Neural cell (in vitro differentiated cells): ENCODE measurements around the gene ADGRD1. TPM values are rescaled to one million over a fixed set of nuclear protein-coding genes. Genes with fewer than 3 reads are reported as not detected.

Experiments
- H2AFZ ChIP-seq: fragments of 200-600, 300-800 bp; sonication (generic), shearing (Covaris generic); 2 replicates; pipeline ENCODE4 v1.6.0; 2014; ENCODE audit warnings: low read depth, mild to moderate bottlenecking, antibody characterized with exemption, low read length, moderate library complexity
- H3F3A ChIP-seq: fragments of 200-600 bp; shearing (Covaris generic); 2 replicates; pipeline ENCODE4 v1.6.1; 2016; ENCODE audit warnings: mild to moderate bottlenecking, moderate library complexity, mixed read lengths, antibody characterized with exemption, low read length; ENCODE audit not compliant: insufficient read depth, poor library complexity, severe bottlenecking
- H3K27ac ChIP-seq: fragments of 200-600, 300-800 bp; sonication (generic), shearing (Covaris generic); 2 replicates; pipeline ENCODE4 v1.5.1; 2014; ENCODE audit warnings: mild to moderate bottlenecking, low read length, moderate library complexity
- H3K27me3 ChIP-seq: fragments of 300-800, 200-600 bp; sonication (generic), shearing (Covaris generic); 2 replicates; pipeline ENCODE4 v1.6.0; 2014; ENCODE audit warnings: mild to moderate bottlenecking, low read depth, low read length, moderate library complexity; ENCODE audit not compliant: insufficient read depth
- H3K36me3 ChIP-seq: fragments of 300-800, 200-600 bp; sonication (generic), shearing (Covaris generic); 2 replicates; pipeline ENCODE4 v1.5.1; 2014; ENCODE audit warnings: mild to moderate bottlenecking, antibody characterized with exemption, low read length, moderate library complexity; ENCODE audit not compliant: insufficient read depth
- H3K4me2 ChIP-seq: fragments of 300-800, 200-600 bp; sonication (generic), shearing (Covaris generic); 2 replicates; pipeline ENCODE4 v1.6.0; 2014; ENCODE audit warnings: mild to moderate bottlenecking, low read length
- H3K4me3 ChIP-seq: fragments of 300-800, 200-600 bp; sonication (generic), shearing (Covaris generic); 2 replicates; pipeline ENCODE4 v1.5.1; 2014; ENCODE audit warnings: mild to moderate bottlenecking, low read length, moderate library complexity
- H3K79me2 ChIP-seq: fragments of 200-600 bp; shearing (Covaris generic); replicated peaks from 2 replicates; pipeline ENCODE4 v1.6.0; 2014; ENCODE audit warnings: mild to moderate bottlenecking, low read length, moderate library complexity; ENCODE audit not compliant: insufficient read depth
- H3K9ac ChIP-seq: fragments of 300-800, 200-600 bp; sonication (generic), shearing (Covaris generic); 2 replicates; pipeline ENCODE4 v1.6.1; 2016; ENCODE audit warnings: mild to moderate bottlenecking, low read length, mixed read lengths
- H3K9me2 ChIP-seq: fragments of 200-600 bp; shearing (Covaris generic); 2 replicates; pipeline ENCODE4 v1.6.1; 2016; ENCODE audit warnings: mild to moderate bottlenecking, low read length, mixed read lengths; ENCODE audit not compliant: insufficient read depth
- H3K9me3 ChIP-seq: fragments of 200-600, 300-800 bp; sonication (generic), shearing (Covaris generic); 2 replicates; pipeline ENCODE4 v1.6.1; 2016; ENCODE audit warnings: mild to moderate bottlenecking, mixed run types, low read length, moderate library complexity, mixed read lengths
- H4K20me1 ChIP-seq: fragments of 200-600 bp; shearing (Covaris generic); 2 replicates; pipeline ENCODE4 v1.6.1; 2016; ENCODE audit warnings: mild to moderate bottlenecking, mixed run types; ENCODE audit not compliant: insufficient read depth
- EP300 ChIP-seq: fragments of 450-650 bp; conservative IDR thresholded peaks from 2 replicates; pipeline ENCODE4 v1.6.1; 2014; ENCODE audit warnings: antibody characterized with exemption, mild to moderate bottlenecking, moderate library complexity; ENCODE audit not compliant: poor library complexity, severe bottlenecking
- EZH2 ChIP-seq: fragments of 200-600, 300-800 bp; shearing (Covaris generic), sonication (generic); IDR thresholded peaks from 2 replicates; pipeline ENCODE4 v1.6.1; 2014; ENCODE audit warnings: antibody characterized with exemption, low read length, borderline replicate concordance, mild to moderate bottlenecking; ENCODE audit not compliant: insufficient read depth, poor library complexity, severe bottlenecking
- MXI1 ChIP-seq: fragments of 450-650 bp; conservative IDR thresholded peaks from 2 replicates; pipeline ENCODE4 v1.6.1; 2014; ENCODE audit warnings: antibody characterized with exemption, mild to moderate bottlenecking; ENCODE audit not compliant: poor library complexity, severe bottlenecking
- POLR2AphosphoS5 ChIP-seq: IDR thresholded peaks from 2 replicates; pipeline ENCODE4 v1.6.1; 2012
- RAD21 ChIP-seq: fragments of 450-650 bp; conservative IDR thresholded peaks from 2 replicates; pipeline ENCODE4 v1.6.1; 2014; ENCODE audit warnings: antibody characterized with exemption, mild to moderate bottlenecking, moderate library complexity
- SMC3 ChIP-seq: fragments of 450-650 bp; conservative IDR thresholded peaks from 2 replicates; pipeline ENCODE4 v1.6.1; 2014; ENCODE audit warnings: antibody characterized with exemption, mild to moderate bottlenecking, moderate library complexity; ENCODE audit not compliant: poor library complexity
- TAF1 ChIP-seq: IDR thresholded peaks from 2 replicates; pipeline ENCODE4 v1.6.1; 2012; ENCODE audit warnings: low read depth
- polyA plus RNA-seq: library from polyadenylated mRNA; depleted of rRNA; stranded (reverse); fragments of >200 nt; gene quantifications from 2 replicates; pipeline ENCODE4 v1.2.3, GENCODE V29; 2014
- TF ChIP-seq, protein P1 (sequence below): fragments of 450-650 bp; IDR thresholded peaks from 2 replicates; pipeline ENCODE4 v1.5.1; 2014; ENCODE audit warnings: antibody characterized with exemption, mild to moderate bottlenecking, moderate library complexity; ENCODE audit not compliant: poor library complexity, severe bottlenecking
- TF ChIP-seq, protein P2 (sequence below): IDR thresholded peaks from 2 replicates; pipeline ENCODE4 v1.6.1; 2012; ENCODE audit warnings: borderline replicate concordance

Gene ADGRD1
- polyA plus RNA-seq, 1 donor from 2014 or later = 1.7 TPM

DNA sequence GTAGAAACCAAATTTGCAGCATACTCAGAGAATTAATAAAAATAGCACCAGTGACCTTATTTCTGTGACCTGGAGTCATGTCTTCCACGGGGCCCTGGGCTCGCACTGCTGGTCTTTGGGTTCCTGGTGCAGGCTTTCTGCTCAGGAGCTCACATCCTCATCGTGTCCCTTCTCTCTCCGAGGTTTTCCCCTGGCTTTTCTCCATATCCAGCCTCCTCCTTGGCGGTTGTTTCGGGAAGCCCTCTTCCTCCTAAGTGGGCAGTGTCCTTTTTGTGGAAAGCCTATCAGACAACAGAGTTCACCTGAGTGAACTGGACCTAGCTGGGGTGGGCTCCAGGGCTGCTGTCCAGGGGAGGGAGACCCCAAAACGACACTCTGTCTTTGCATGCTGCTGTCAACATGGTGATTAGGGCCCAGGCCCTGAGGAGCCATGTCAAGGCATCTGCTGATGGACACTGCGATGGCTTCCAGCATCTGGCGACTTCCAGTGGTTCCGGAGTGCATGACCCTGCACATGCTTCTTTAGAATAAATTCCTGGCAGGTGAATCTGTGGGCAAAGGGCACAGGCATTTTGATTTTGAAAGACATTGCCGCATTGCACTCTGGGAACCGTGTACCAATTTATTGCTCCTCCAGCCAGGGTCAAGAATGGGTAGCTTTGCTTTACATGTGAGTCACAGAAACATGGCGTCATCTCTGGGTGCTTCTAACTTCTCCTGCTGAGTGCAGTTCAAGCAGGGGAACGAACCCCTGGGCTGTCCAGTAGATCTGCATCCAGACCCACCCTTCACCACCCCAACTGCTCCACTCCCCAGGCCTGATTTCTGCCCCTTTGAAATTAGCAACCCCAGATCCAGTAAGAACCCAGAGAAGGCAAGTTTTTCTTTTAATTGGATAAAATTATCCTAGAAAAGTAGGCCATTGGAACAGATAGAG is 136.8 kb downstream of the ADGRD1 start:
- no peaks in the 10 kb centered on the region for H3K27me3 ChIP-seq

DNA sequence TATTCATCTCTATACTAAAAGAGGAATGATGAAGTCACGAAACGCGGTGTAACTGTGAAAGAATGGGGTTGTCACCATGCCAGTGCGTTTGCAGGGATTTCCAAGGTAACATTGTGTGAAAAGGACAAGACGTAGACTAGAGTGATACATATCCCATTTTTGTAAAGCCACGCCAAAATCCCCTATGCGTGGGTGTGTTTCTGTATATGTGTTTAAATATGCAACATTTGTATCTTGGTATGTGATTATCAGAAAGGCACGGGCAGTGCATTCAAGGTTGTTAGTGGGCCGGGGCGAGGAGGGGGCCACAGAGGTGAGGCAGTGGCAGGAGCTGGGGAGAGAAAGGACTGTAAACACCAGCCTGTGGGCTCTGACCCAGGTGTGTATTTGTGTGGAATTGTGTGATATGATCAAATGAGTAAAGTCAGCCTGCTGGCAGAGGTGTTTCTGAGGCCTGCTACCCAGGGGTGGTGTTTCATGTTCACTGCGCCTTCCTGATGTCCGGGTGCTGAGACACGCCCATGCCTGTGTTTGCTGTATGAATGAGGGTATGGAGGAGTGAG is 137.8 kb downstream of the ADGRD1 start:
- no peaks in the 10 kb centered on the region for H3K9me3 ChIP-seq
- no peak for TF ChIP-seq TAF1
- no peak for TF ChIP-seq EZH2
- no peak for TF ChIP-seq RAD21
- TF ChIP-seq, protein P1, sequence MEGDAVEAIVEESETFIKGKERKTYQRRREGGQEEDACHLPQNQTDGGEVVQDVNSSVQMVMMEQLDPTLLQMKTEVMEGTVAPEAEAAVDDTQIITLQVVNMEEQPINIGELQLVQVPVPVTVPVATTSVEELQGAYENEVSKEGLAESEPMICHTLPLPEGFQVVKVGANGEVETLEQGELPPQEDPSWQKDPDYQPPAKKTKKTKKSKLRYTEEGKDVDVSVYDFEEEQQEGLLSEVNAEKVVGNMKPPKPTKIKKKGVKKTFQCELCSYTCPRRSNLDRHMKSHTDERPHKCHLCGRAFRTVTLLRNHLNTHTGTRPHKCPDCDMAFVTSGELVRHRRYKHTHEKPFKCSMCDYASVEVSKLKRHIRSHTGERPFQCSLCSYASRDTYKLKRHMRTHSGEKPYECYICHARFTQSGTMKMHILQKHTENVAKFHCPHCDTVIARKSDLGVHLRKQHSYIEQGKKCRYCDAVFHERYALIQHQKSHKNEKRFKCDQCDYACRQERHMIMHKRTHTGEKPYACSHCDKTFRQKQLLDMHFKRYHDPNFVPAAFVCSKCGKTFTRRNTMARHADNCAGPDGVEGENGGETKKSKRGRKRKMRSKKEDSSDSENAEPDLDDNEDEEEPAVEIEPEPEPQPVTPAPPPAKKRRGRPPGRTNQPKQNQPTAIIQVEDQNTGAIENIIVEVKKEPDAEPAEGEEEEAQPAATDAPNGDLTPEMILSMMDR = no peak
- no peak overlapping the region for H3K27ac ChIP-seq

More for the DNA sequence above, 136.8 kb downstream of the ADGRD1 start:
- H3K9ac ChIP-seq = no peak overlapping the region
- no peak overlapping the region for H2AFZ ChIP-seq
- no peaks in the 10 kb centered on the region for H3K36me3 ChIP-seq
- no peak overlapping the region for H3K4me2 ChIP-seq
- no peaks in the 10 kb centered on the region for H4K20me1 ChIP-seq
- no peak overlapping the region for H3K27ac ChIP-seq
- no peak overlapping the region for H3K4me3 ChIP-seq
- no peaks in the 10 kb centered on the region for H3K79me2 ChIP-seq
- H3F3A ChIP-seq = no peaks in the 10 kb centered on the region
- TF ChIP-seq, protein P2, sequence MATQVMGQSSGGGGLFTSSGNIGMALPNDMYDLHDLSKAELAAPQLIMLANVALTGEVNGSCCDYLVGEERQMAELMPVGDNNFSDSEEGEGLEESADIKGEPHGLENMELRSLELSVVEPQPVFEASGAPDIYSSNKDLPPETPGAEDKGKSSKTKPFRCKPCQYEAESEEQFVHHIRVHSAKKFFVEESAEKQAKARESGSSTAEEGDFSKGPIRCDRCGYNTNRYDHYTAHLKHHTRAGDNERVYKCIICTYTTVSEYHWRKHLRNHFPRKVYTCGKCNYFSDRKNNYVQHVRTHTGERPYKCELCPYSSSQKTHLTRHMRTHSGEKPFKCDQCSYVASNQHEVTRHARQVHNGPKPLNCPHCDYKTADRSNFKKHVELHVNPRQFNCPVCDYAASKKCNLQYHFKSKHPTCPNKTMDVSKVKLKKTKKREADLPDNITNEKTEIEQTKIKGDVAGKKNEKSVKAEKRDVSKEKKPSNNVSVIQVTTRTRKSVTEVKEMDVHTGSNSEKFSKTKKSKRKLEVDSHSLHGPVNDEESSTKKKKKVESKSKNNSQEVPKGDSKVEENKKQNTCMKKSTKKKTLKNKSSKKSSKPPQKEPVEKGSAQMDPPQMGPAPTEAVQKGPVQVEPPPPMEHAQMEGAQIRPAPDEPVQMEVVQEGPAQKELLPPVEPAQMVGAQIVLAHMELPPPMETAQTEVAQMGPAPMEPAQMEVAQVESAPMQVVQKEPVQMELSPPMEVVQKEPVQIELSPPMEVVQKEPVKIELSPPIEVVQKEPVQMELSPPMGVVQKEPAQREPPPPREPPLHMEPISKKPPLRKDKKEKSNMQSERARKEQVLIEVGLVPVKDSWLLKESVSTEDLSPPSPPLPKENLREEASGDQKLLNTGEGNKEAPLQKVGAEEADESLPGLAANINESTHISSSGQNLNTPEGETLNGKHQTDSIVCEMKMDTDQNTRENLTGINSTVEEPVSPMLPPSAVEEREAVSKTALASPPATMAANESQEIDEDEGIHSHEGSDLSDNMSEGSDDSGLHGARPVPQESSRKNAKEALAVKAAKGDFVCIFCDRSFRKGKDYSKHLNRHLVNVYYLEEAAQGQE = no peak
- no peak for TF ChIP-seq EZH2
- no peak for TF ChIP-seq MXI1
- TF ChIP-seq EP300 = no peak
- TF ChIP-seq POLR2AphosphoS5 = no peak
- TF ChIP-seq SMC3 = no peak
- no peak for TF ChIP-seq RAD21
- H3K9me2 ChIP-seq = no peaks in the 10 kb centered on the region
- H3K9me3 ChIP-seq = no peaks in the 10 kb centered on the region

More for the DNA sequence above, 137.8 kb downstream of the ADGRD1 start:
- no peaks in the 10 kb centered on the region for H3K79me2 ChIP-seq
- H3F3A ChIP-seq = no peaks in the 10 kb centered on the region
- no peak overlapping the region for H2AFZ ChIP-seq
- no peaks in the 10 kb centered on the region for H4K20me1 ChIP-seq
- H3K36me3 ChIP-seq = no peaks in the 10 kb centered on the region
- H3K4me2 ChIP-seq = no peak overlapping the region
- H3K9ac ChIP-seq = no peak overlapping the region
- H3K9me2 ChIP-seq = no peaks in the 10 kb centered on the region
- H3K27me3 ChIP-seq = no peaks in the 10 kb centered on the region
- no peak overlapping the region for H3K4me3 ChIP-seq
